Ecto neural progenitor cell (in vitro differentiated cells): Measurements from ENCODE around the gene CBX6.

Experiments
- DNase-seq: peaks from one replicate; pipeline ENCODE4 v3.0.0-alpha.2; 2018; ENCODE audit warnings: low spot score

Gene CBX6

GRCh38 chr22:38819387-38819940 is 52.6 kb downstream of the CBX6 start:
- no peak for DNase-seq

GRCh38 chr22:38817196-38817595 is 54.8 kb downstream of the CBX6 start:
- DNase-seq: no peak

- no peak for DNase-seq
These were observed 56.2 kb downstream of the CBX6 start for GRCh38 chr22:38815842-38816241.
